Measurements from ENCODE around the gene SERPINB10. TPM values are rescaled to one million over a fixed set of nuclear protein-coding genes. Genes with fewer than 3 reads are reported as not detected.

The SERPINB10 gene
- total and polyA plus RNA-seq, 7 donors = 0.39 TPM; not detected in 6

- intact Hi-C loops (cut with DNase I) = no loop called here
Measured at GRCh38 chr18:63903851-63904570, 3.7 kb upstream of the SERPINB10 start.

GRCh38 chr18:63904694-63905093, 3.1 kb upstream of the SERPINB10 start:
- H3K9me3 ChIP-seq = no peaks in the 10 kb centered on the region
- no peaks in the 10 kb centered on the region for H3K27me3 ChIP-seq (ENCODE audit: insufficient read depth in 3 of 3, low read length in 2 of 3)
- no peaks in the 10 kb centered on the region for H3K4me1 ChIP-seq
- no peaks in the 10 kb centered on the region for H3K36me3 ChIP-seq (ENCODE audit: insufficient read depth in 1 of 2, low read depth in 1 of 2)
- intact Hi-C loops (cut with DNase I) = no loop called here
- no peak overlapping the region for H3K4me3 ChIP-seq
- DNase-seq (no peak), ATAC-seq (no peak)
- H3K27ac ChIP-seq = no peak overlapping the region
- TF ChIP-seq CTCF (IDR thresholded peaks at IDR 0.05) = no peak
- WGBS, 3 donors = 72 to 82% (median 74%) methylated on average over 1 of the region's 1 CpG

More at GRCh38 chr18:63903851-63904570, 3.7 kb upstream of the SERPINB10 start:
- Histone ChIP-seq H3K9me3 (no peaks in the 10 kb centered on the region), H3K27me3 (ENCODE audit: insufficient read depth in 3 of 3, low read length in 2 of 3) (no peaks in the 10 kb centered on the region), H3K4me1 (no peaks in the 10 kb centered on the region), H3K36me3 (ENCODE audit: insufficient read depth in 1 of 2, low read depth in 1 of 2) (no peaks in the 10 kb centered on the region), H3K4me3 (no peak overlapping the region), H3K27ac (no peak overlapping the region)
- TF ChIP-seq CTCF (IDR thresholded peaks at IDR 0.05) = no peak
- ATAC-seq (no peak), DNase-seq (no peak)
- 91 to 100% (median 97%) methylated on average over 1 of the region's 1 CpG for WGBS, 3 donors

GRCh38 chr18:63905361-63905760, 2.4 kb upstream of the SERPINB10 start:
- no peaks in the 10 kb centered on the region for H3K4me1 ChIP-seq
- no peaks in the 10 kb centered on the region for H3K9me3 ChIP-seq
- H3K27me3 ChIP-seq (ENCODE audit: insufficient read depth in 3 of 3, low read length in 2 of 3) = peaks cover 0 to 2% (median 0%) of the 10 kb centered on the region in 3 donors
- no peaks in the 10 kb centered on the region for H3K36me3 ChIP-seq (ENCODE audit: insufficient read depth in 1 of 2, low read depth in 1 of 2)
- no peak for TF ChIP-seq CTCF (IDR thresholded peaks at IDR 0.05)
- intact Hi-C loops (cut with DNase I) = no loop called here
- ATAC-seq (no peak), DNase-seq (no peak)
- no peak overlapping the region for H3K4me3 ChIP-seq
- H3K27ac ChIP-seq = no peak overlapping the region
- 88 to 95% (median 91%) methylated on average over 2 of the region's 2 CpGs for WGBS, 3 donors

- 79 to 86% (median 86%) methylated on average over 1 of the region's 1 CpG for WGBS, 3 donors
- ATAC-seq = no peak
- peaks cover 0 to 2% (median 0%) of the 10 kb centered on the region in 3 donors for H3K27me3 ChIP-seq (ENCODE audit: insufficient read depth in 3 of 3, low read length in 2 of 3)
Measured at GRCh38 chr18:63906056-63906455, 1.7 kb upstream of the SERPINB10 start.

More at GRCh38 chr18:63906056-63906455, 1.7 kb upstream of the SERPINB10 start:
- Histone ChIP-seq H3K36me3 (ENCODE audit: insufficient read depth in 1 of 2, low read depth in 1 of 2) (no peaks in the 10 kb centered on the region), H3K27ac (no peak overlapping the region), H3K4me1 (no peaks in the 10 kb centered on the region), H3K4me3 (no peak overlapping the region), H3K9me3 (no peaks in the 10 kb centered on the region)
- intact Hi-C loops (cut with DNase I) = no loop called here
- DNase-seq = no peak
- TF ChIP-seq CTCF (IDR thresholded peaks at IDR 0.05) = no peak

Data from psoas muscle (tissue), 8 donors.